Progenitor cell of endocrine pancreas (in vitro differentiated cells): ENCODE results near the gene GP1BA. TPM values are rescaled to one million over a fixed set of nuclear protein-coding genes. Genes with fewer than 3 reads are reported as not detected.

ENCODE experiments used
- DNase-seq: peaks from one replicate; pipeline ENCODE4 v3.0.0; 2021; ENCODE audit warnings: low spot score; ENCODE audit not compliant: unreplicated experiment
- H3K27ac Mint-ChIP-seq: 2 replicates; pipeline ENCODE4 v1.8.0; 2021; ENCODE audit warnings: mild to moderate bottlenecking, moderate library complexity, mixed read lengths
- H3K27me3 Mint-ChIP-seq: 2 replicates; pipeline ENCODE4 v1.8.0; 2021; ENCODE audit warnings: mixed read lengths
- H3K36me3 Mint-ChIP-seq: 2 replicates; pipeline ENCODE4 v1.8.0; 2022; ENCODE audit warnings: mixed read lengths; ENCODE audit not compliant: insufficient read depth
- H3K4me1 Mint-ChIP-seq: 2 replicates; pipeline ENCODE4 v1.8.0; 2021; ENCODE audit warnings: low read depth, mixed read lengths
- H3K4me3 Mint-ChIP-seq: 2 replicates; pipeline ENCODE4 v1.8.0; 2021; ENCODE audit warnings: low read depth, mild to moderate bottlenecking, moderate library complexity, mixed read lengths
- H3K9me3 Mint-ChIP-seq: 2 replicates; pipeline ENCODE4 v1.8.0; 2021; ENCODE audit warnings: low read depth, mixed read lengths
- long read RNA-seq: library from polyadenylated mRNA; unstranded; transcript quantifications from one replicate; pipeline ENCODE4 v2.0.0, GENCODE V29; 2020
- total RNA-seq: library from RNA; stranded (reverse); gene quantifications from 2 replicates; pipeline ENCODE4 v1.2.1, GENCODE V29; 2021
- TF ChIP-seq, protein P1 (sequence below): fragments of 200-600 bp; sonication (generic); IDR thresholded peaks from one replicate; pipeline ENCODE4 v1.5.0; 2021; ENCODE audit warnings: antibody characterized with exemption, mild to moderate bottlenecking; ENCODE audit not compliant: unreplicated experiment

The GP1BA gene
- not detected in 2 replicates for total RNA-seq
- long read RNA-seq: 0 reads

DNA sequence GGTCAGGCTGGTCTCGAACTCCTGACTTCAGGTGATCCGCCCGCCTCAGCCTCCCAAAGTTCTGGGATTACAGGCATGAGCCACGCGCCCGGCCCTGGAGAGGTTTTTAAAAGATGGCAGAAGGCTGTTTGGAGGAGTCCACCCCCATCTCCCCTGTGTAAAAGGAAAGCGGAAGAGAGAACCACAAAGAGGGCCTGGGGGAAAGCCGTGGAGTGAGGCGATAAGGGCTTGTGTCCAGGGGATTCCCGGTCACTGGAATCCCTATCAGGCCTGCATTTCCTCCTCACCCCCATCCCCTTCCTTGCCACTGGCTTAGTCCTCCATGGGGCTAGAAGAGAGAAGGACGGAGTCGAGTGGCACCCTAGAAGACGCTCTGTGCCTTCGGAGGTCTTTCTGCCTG is at the start of gene GP1BA:
Gene GP1BA, plus strand, starts transcription at position 315 of the 400 bp plus-strand sequence. CDS start 328 bp downstream, outside the sequence.
- Mint-ChIP-seq H3K4me1 (no peaks in the 10 kb centered on the region), H3K27ac (no peak within 1 kb of the TSS), H3K9me3 (no peaks in the 10 kb centered on the region)

DNA sequence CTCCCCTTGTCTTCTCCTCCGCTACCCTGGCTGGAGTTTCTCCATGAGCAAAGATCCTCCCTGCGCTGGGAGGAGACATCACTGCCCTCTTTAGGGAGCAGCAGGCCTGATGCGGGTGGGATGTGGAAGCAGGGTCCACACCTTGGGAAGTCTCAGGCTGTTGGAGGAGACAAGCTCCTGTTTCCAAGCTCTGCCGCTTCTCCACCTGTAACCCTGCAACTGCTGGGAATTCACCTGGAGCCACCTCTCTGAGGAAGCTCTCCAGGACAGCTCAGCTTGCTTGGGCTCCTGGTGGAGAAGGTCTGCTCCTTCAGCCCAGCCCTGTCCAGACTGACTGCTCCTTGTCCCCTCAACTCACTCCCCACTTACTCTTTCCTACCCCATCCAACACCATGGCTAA is 47.6 kb upstream of the GP1BA start:
- Mint-ChIP-seq H3K4me1 (no peaks in the 10 kb centered on the region), H3K36me3 (peaks cover 14% of the 10 kb centered on the region), H3K9me3 (no peaks in the 10 kb centered on the region), H3K4me3 (no peak overlapping the region), H3K27me3 (no peaks in the 10 kb centered on the region), H3K27ac (no peak overlapping the region)
- TF ChIP-seq, protein P1, sequence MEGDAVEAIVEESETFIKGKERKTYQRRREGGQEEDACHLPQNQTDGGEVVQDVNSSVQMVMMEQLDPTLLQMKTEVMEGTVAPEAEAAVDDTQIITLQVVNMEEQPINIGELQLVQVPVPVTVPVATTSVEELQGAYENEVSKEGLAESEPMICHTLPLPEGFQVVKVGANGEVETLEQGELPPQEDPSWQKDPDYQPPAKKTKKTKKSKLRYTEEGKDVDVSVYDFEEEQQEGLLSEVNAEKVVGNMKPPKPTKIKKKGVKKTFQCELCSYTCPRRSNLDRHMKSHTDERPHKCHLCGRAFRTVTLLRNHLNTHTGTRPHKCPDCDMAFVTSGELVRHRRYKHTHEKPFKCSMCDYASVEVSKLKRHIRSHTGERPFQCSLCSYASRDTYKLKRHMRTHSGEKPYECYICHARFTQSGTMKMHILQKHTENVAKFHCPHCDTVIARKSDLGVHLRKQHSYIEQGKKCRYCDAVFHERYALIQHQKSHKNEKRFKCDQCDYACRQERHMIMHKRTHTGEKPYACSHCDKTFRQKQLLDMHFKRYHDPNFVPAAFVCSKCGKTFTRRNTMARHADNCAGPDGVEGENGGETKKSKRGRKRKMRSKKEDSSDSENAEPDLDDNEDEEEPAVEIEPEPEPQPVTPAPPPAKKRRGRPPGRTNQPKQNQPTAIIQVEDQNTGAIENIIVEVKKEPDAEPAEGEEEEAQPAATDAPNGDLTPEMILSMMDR: no peak
- DNase-seq: no peak

More for the DNA sequence above, at the start of gene GP1BA:
- Mint-ChIP-seq H3K4me3 (no peak within 1 kb of the TSS), H3K36me3 (no peaks in the 10 kb centered on the region), H3K27me3 (no peaks in the 10 kb centered on the region)
- no peak for DNase-seq
- TF ChIP-seq, protein P1: no peak

DNA sequence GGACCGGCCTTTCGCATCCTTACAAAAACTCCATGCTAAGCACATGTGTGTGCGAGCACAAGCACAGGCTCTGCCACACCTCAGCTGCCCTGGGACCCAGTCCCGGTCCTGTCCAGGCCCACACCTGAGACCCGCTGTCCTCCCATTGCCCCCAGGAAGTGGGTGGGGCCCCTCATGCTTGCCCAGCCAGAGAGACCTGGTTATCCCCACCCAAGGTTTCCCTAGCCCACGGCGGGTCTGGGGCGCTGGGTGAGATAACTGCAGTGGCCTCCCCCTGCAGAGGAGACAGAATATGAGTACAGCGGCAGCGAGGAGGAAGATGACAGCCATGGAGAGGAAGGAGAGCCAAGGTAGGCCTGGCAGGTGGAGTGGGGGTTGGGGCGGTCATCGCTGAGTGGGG is 45.2 kb upstream of the GP1BA start:
- Mint-ChIP-seq H3K27ac (no peak overlapping the region), H3K36me3 (peaks cover 16% of the 10 kb centered on the region), H3K4me3 (no peak overlapping the region), H3K27me3 (no peaks in the 10 kb centered on the region), H3K9me3 (no peaks in the 10 kb centered on the region), H3K4me1 (no peaks in the 10 kb centered on the region)
- DNase-seq: no peak
- TF ChIP-seq, protein P1: no peak

DNA sequence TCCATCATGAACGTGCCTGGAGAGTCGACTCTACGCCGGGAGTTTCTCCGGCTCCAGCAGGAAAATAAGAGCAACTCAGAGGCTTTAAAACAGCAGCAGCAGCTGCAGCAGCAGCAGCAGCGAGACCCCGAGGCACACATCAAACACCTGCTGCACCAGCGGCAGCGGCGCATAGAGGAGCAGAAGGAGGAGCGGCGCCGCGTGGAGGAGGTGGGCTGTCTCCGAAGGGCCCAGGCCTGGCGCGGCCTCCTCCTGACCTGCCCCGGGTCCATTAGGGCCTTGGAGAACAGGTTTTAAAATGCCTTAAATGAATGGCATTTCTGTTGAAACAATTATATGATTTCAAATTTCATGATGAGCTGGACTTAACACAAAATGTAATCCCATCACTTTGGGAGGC is 44.5 kb upstream of the GP1BA start:
- H3K4me3 Mint-ChIP-seq: no peak overlapping the region
- no peaks in the 10 kb centered on the region for H3K9me3 Mint-ChIP-seq
- peaks cover 15% of the 10 kb centered on the region for H3K36me3 Mint-ChIP-seq
- H3K27me3 Mint-ChIP-seq: no peaks in the 10 kb centered on the region
- TF ChIP-seq, protein P1: no peak
- no peak overlapping the region for H3K27ac Mint-ChIP-seq
- no peak for DNase-seq
- no peaks in the 10 kb centered on the region for H3K4me1 Mint-ChIP-seq

DNA sequence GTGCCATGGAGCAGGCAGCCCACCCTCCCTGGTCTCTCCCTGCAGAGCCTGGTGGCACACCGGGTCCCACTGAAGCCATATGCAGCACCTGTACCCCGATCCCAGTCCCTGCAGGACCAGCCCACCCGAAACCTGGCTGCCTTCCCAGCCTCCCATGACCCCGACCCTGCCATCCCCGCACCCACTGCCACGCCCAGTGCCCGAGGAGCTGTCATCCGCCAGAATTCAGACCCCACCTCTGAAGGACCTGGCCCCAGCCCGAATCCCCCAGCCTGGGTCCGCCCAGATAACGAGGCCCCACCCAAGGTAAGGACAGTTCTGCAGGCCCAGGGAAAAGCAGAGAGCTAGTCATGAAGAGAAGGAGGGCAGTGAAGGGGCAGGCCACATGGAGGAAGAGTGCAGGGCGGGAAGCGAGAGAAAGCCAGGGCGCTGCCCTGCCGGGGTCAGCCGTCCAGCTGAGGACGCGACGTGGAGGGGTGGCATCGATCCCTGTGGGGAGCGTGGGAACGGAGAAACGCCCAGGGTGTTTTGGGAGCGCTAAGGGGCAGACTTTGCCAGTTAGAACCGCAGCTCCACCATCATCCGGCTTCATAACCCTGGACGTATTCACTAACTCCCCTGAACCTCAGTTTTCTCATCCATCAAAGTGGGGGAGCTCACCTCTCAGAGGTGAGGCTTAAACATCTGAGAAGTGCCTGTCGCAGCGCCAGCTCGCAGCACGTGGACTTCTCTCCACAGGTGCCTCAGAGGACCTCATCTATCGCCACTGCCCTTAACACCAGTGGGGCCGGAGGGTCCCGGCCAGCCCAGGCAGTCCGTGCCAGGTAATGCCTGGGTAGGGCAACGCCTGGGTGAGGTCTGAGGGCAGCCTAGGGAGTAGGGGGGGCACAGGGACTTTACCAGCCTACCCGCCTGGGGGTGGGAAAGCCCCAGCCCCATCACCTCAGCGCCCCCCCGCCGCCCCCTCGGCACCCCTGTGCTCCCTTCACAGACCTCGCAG is 40.4 kb upstream of the GP1BA start:
- TF ChIP-seq, protein P1: no peak

More for the DNA sequence above, 40.4 kb upstream of the GP1BA start:
- DNase-seq: no peak
- H3K27me3 Mint-ChIP-seq: no peaks in the 10 kb centered on the region
- H3K9me3 Mint-ChIP-seq: no peaks in the 10 kb centered on the region
- H3K4me1 Mint-ChIP-seq: no peaks in the 10 kb centered on the region
- no peak overlapping the region for H3K4me3 Mint-ChIP-seq
- no peak overlapping the region for H3K27ac Mint-ChIP-seq
- peaks cover 14% of the 10 kb centered on the region for H3K36me3 Mint-ChIP-seq
